Measurements from ENCODE around the gene PLA2R1.
A peak's percentile ranks its signal among the peaks of the same experiment; 100 is the strongest.

Gene PLA2R1

DNA sequence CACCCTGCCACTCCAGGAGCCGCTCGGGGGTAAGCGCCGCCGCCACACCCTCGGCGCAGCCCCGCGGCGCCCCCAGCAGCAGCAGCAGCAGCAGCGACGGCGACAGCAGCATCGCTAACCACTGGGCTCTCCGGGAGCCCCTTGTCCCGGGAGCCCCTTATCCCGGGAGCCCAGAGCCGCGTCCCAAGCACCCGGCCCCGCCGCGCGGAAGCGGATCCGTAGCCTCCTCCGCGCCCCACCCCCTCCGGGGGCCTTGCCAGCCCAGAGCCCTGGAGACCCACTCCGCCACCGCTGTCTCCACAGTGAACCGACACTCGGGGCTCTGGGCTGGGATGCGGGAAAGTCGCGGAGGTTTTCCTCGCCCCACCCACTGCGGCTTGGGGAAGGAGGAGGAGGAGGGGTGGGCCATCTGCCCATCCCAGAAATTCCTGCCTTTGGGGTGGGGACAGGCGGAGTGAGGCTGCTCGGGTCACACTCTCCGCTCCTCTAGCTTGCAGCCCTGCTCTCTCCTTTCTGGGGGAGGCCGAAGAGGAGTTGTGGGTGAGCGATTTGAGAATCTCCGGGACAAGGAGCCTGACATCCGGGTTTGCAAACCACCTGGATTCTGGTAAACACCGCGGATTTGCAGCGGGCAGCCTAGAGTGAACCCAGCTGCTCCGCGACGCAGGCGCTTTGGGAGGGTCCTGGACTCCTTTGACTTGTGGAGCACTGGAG lies at the start of gene PLA2R1:
Gene PLA2R1, minus strand, starts transcription at position 324 of the 714 bp plus-strand sequence. Its CDS starts 212 bp downstream, at position 112.
- no peak for DNase-seq (ENCODE audit: low spot score)

DNA sequence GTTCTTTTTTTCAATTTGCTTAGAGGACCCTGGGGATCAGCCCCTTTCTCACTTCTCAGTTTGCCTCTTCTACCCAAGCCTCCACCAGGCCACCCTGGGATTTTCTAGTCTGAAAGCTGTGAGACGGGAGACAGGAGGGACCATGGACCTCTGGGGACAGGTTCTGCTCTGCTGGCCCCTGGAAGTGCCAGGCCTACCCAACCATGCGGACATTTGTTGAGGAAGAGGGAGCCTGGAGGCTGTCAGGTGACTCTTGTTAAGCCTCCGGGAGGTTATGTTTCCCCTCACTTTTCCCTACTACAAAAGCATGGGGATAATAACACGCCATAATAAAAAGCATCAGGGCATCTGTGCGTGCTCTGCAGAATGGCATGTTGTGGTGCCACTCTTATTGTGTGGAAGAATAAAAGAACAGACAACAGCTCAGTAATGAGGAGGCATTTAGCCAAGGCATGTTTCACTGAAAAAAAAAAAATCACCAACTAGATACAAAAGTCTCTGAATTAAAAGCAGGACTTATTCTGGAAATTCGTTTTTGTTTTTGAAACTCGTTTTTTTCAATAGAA lies 48.3 kb upstream of the PLA2R1 start:
- no peak for DNase-seq (ENCODE audit: low spot score)

DNA sequence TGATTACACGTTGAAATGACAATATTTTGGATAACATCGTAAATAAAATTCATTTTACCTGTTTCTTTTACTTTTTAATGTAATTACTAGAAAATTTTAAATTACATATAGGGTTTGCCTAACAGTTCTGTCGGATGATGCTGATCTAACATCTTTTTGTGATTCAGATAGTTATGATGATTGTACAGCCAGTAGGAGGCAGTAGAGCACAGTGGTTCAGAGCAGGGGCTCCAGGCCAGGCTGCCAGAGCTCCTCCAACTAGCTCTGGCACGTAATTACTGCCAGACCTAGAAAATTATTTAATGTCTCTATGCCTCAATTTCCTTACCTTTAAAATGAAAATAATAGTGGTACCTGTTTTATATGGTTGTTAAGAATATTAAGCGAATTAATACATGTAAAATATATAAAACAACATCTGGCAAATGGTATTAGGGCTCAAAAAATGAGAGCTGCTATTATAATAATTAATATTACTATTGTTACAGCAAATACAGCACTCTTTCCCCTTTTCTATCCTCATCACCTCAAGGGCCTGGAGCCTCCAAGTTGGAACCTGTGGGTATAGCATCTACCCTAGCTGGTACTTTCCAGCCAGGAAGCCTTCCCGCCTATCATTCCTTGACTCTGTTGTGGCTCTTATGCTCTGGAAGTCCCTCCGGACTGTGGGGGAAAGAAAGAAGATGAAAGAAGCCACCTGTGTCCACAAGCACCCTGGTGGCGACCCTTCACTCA lies 47.7 kb upstream of the PLA2R1 start:
- peak; percentile 72 for DNase-seq (ENCODE audit: low spot score)

GRCh38 chr2:160109243-160109642 lies 46.8 kb upstream of the PLA2R1 start:
- no peak for DNase-seq (ENCODE audit: low spot score)

DNA sequence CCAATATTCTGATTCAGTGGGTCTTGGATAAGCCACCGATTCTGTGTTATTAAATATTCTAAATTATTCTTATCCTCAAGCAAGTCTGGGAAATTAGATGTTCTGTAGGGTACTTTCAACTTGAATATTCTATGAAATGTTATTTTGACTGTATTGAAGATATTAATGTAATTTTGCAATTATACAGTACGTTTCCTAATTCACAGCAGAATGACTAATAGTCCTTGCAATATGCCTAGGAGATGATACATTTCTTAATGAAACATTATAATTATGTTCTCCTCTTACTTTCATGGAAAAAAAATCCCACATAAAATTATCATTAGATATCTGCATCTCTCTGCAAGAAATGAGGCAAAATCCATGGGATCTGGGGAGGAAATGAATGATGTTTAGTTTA lies 46.2 kb upstream of the PLA2R1 start:
- DNase-seq (ENCODE audit: low spot score), result no peak

DNA sequence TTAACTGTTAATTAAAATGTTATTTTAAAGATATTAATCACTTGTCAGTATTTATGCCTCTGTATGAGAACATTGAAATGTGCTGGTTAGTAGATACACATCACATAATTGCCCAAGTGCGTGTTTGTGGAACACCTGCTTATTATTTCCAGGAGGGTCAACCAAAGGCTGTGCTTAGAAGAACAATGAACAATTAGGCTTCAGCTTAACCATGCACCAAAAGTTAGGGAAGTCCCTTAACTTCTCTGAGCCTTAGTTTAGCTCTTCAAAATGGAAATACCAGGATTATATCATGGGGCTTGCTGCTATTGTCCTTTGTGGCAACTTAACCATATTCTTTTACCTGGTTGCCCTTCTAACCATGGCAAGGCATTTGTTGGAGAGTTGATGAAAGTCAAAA lies 43.0 kb upstream of the PLA2R1 start:
- no peak for DNase-seq (ENCODE audit: low spot score)

DNA sequence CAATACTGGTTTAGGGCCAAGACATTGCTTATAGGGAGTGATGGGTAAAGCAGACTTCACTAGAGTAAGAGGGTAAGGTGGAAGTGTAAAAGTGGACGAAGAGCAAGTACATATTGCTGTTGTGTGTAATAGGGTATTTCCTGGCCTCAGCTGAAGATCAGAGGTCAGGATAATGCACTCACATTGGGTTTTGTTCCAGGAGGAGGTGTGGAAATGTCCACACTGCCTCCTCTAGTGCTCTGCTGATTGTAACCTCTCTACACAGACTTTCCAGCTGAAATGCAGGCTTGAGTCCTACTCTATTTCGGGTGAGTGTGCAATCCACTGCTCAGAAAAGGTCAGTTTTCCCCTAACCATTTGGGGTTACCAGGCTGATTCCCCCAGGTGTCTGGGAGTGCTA lies 41.7 kb upstream of the PLA2R1 start:
- no peak for DNase-seq (ENCODE audit: low spot score)

DNA sequence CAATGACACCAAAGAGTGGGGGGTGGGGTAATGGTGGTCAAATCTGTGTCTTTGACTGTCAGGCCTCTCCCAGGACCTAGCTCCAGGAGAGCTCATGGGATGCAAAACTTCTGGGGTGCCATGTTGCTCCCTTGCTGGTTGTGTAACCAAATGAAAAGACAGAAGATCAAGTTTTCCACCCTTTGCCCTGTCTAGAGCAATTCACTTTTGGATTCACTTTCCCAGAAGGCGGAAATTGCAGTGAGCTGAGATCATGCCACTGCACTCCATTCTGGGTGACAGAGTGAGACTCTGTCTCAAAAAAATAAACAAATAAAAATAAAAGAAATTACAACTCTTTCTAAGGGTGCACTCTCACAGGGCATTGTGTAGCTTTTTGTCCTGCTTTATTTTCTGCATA lies 34.9 kb upstream of the PLA2R1 start:
- no peak for DNase-seq (ENCODE audit: low spot score)

DNA sequence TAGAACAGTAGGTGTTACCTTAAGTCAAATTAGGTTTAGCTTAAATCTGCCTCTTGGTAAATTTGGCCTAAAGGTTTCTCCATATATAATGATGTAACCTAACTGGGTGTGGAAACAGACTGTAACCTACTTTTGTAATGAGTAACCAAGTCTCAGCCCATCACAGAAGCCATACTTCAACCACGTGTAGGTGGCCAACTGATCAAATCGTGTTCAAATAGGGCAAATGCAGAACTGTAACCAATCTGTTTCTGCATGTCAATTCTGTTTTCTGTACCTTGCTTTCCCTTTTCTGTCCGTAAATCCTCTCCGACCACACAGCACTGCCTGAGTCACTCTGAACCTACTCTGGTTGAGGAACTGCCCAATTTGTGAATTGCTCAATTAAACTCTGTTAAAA lies 34.0 kb upstream of the PLA2R1 start:
- no peak for DNase-seq (ENCODE audit: low spot score)

GRCh38 chr2:160092445-160092844 lies 30.0 kb upstream of the PLA2R1 start:
- no peak for DNase-seq (ENCODE audit: low spot score)

- no peak for DNase-seq (ENCODE audit: low spot score)
These were observed 29.0 kb upstream of the PLA2R1 start for GRCh38 chr2:160091381-160091780.

GRCh38 chr2:160087854-160088745 lies 25.7 kb upstream of the PLA2R1 start:
- DNase-seq (ENCODE audit: low spot score), result no peak

- DNase-seq (ENCODE audit: low spot score), result no peak
These were observed 23.2 kb upstream of the PLA2R1 start for GRCh38 chr2:160085662-160086061.

DNA sequence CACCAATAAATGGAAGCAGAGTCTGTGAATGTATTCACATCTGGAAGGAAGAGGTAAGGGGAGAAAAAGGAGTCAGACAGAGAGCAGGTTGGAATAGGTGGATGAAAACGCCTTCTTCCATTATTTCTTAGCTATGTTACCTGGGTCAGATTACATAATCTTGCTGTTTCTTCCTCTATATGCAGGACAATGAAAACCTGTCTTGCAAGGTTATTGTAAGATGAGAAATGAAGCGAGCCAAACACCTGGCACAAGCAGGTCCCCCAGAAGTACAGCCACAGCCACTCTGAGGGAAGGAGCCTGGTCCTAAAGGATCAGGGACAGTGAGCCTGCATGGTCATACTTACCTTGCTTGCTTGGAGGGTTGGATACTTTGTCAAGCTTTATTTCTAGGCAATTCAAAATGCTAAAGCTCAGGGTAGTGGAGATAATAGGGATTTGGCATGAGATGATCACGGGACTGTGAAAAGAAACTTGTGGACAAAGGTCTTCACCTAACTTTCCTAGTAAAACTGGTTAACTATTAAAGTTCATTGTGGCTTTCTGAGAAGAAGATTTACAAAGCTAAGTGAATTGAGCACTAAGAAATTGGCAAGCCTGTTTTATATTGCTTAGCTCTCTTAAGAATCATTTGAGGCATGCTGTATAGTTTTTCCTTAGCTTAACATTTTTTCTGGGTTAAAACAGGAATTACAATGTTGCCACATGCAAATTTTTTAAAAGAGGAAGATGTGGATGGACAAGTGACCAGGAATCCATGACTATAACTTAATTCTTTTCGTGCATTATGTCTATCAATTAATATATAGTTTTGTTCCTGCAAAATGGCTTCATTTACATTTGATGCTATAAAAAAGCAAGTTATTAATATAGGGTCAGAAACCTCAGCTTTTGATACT lies 15.7 kb upstream of the PLA2R1 start:
- DNase-seq (ENCODE audit: low spot score), result no peak

GRCh38 chr2:160076914-160077313 lies 14.5 kb upstream of the PLA2R1 start:
- DNase-seq (ENCODE audit: low spot score), result no peak

DNA sequence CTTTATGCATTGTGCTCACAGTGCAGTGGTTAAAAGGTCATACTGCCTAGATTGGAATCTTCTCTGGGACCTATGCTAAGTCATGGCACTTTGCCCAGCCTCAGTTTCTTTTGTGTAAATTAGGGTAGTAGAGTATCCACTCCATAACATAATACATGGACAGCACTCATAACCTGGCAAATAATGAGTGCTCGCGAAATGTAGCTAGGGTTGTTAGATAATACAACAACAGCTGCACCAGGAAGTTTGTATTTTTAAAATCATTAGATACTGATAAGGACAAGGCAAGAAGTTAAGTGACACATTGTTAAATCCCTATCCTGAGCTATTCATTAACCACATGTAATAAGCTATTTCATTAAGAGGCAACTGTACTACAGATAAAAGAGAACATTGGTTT lies 13.8 kb upstream of the PLA2R1 start:
- DNase-seq (ENCODE audit: low spot score), result no peak

DNA sequence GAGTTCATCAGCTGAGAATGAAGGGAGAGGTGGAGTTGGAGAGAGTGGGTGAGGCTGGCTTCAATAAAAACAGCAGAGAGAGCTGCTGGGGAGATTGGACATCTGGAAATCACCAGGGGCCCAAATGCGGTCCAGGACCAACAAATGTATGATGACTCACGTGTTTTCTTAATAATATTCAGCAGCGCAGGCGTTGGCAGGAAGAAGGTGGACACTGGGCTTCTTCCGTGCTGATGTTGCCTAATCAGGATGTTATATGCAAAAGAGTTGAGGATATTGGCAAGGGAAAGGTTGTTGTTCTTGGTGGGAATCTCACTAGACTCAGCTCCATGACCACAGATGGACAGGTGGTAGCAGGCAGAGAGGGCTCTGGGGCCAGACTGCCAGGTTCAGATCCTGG lies 12.8 kb upstream of the PLA2R1 start:
- DNase-seq (ENCODE audit: low spot score), result no peak

DNA sequence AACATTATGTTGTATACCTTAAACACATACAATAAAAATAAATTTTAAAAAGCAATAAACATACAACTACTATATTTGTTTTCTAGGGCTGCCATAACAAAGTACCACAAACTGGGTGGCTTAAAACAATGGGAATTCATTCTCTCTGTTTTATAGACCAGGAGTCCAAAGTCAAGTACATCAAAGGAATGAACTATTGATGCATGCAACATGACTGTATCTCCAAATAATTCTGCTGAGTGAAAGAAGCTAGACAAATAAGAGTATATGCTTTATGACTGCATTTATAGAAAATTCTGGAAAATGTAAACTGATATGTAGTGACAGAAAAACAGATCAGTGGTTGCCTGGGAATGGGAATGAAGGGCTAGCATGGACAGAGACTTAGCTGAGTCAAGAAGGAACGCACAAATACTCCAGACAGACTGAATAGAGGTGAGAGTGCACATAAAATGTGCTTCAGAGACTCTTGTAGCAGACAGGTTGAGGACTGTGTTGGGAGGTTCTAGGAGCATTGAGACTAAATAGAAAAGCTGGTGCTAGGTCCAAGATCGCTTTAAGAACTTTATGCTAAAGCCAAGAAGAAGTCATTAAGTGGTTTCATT lies 11.0 kb upstream of the PLA2R1 start:
- DNase-seq (ENCODE audit: low spot score), result no peak

DNA sequence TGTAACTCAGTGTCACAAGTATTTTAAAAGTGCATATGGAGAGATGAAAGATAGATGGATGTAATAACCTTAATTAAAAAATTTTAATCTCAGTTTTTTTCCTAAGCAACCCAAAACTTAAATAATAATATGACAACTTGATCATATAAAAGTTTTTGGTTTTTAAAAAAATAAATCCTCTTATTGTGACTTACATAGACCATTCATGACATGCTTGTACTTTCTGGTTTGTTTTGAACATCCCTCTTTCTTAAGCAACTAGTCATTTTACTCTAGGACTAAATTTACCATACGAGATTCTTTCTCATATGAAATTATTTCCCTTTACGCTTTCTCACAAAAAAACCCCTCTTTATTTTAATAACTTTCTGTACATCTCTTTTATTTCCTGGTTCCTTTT lies 6.5 kb upstream of the PLA2R1 start:
- DNase-seq (ENCODE audit: low spot score), result no peak

GRCh38 chr2:160064916-160065315 lies 2.5 kb upstream of the PLA2R1 start:
- no peak for DNase-seq (ENCODE audit: low spot score)

Data from globus pallidus (tissue), 1 donor.